ENCODE data around the gene HCRTR1. TPM values are rescaled to one million over a fixed set of nuclear protein-coding genes. Genes with fewer than 3 reads are reported as not detected.

The HCRTR1 gene
- total RNA-seq, 1 experiment from 2014 or later, result not detected

DNA sequence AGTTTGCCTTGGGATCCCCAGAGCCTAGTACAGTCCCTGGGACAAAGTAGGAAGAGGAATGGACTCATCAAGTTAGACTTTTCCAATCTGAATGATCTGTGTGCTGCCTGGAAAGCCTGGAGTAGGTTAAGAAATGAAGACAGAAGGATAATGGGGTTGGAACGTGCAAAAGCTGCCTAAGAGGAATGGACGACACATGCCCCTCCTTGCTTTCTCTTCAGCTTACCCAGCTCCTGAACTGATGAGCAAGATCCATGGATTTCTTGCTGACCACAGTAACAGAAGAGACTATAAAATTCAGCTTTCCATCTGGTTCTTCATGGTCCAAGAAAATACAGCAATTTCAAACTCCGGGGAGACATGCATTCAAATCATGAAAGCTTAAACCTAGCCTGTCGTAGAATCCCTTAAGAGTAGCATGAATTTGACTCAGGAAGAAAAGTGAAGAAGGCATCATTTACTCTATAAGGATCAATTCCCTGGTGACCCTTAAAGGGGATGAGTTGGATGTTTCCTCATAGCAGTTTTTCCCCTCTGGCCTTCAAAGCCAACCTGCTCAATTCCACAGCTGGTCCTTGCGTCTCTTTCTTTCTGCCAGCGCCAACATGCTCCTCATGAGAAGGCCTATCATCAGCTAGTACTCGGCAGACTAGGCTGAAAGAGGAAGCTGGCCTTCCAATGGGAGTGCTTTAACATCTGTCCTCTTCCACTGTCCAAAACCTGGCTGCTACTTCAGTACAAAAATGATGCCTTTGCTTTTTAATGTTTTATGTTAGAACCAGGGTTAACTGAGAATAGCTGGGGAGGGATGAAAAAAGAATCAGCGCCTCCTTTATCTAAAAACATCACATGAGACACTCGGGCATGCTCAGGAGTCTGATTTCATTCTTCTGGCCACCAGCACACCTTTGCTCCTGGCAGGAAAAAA is 32.9 kb downstream of the HCRTR1 start:
- no peaks in the 10 kb centered on the region for H3K9me3 ChIP-seq (ENCODE audit: insufficient read depth, low read depth)
- CTCF ChIA-PET, result no interaction called here

DNA sequence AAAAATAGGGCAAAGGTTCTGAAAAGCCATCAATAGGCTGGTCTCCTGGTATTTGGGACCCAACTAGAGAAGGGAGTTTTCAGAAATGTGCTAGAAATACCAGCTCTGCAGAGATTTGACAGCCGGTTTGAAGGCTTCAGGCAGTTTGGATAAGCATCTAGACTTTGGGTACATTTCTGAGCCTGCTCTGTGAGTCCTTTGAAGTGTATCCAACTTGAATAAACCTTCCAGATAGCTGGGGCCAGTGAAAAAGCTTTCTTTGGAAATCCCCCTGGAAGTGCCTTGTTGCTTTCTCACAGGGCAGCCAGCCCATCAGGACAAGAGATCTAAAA is 33.6 kb downstream of the HCRTR1 start:
- Histone ChIP-seq H3K36me3 (ENCODE audit: low read depth) (no peaks in the 10 kb centered on the region), H3K9me3 (ENCODE audit: insufficient read depth, low read depth) (no peaks in the 10 kb centered on the region), H3K27ac (no peak overlapping the region), H3F3A (ENCODE audit: insufficient read depth, low read depth) (peaks cover 27% of the 10 kb centered on the region), H3K4me2 (no peak overlapping the region), H3K9me2 (ENCODE audit: insufficient read depth) (no peaks in the 10 kb centered on the region), H3K79me2 (ENCODE audit: low read depth) (peaks cover 3% of the 10 kb centered on the region; the same call in 1 of the 2 replicates), H3K4me1 (replicated peaks; ENCODE audit: insufficient read depth) (peaks cover 10% of the 10 kb centered on the region; the same call in 1 of the 2 replicates), H3K4me3 (no peak overlapping the region), H3K27me3 (ENCODE audit: insufficient read depth, low read depth) (no peaks in the 10 kb centered on the region), H2AFZ (no peak overlapping the region), H4K20me1 (ENCODE audit: insufficient read depth) (no peaks in the 10 kb centered on the region)
- CTCF ChIA-PET, result no interaction called here
- DNase-seq, result peak in 1 of 2 experiments; percentile 78
- intact Hi-C loops (cut with micrococcal nuclease; ENCODE audit: unreplicated experiment), result no loop called here
- POLR2A ChIA-PET (ENCODE audit: unreplicated experiment), result interaction anchor here (0.6 kb wide), 2 partner anchors 39 to 509 kb away, joined by 3 to 4 read pairs; no protein-coding TSS in a partner anchor
- TF ChIP-seq, protein P1, sequence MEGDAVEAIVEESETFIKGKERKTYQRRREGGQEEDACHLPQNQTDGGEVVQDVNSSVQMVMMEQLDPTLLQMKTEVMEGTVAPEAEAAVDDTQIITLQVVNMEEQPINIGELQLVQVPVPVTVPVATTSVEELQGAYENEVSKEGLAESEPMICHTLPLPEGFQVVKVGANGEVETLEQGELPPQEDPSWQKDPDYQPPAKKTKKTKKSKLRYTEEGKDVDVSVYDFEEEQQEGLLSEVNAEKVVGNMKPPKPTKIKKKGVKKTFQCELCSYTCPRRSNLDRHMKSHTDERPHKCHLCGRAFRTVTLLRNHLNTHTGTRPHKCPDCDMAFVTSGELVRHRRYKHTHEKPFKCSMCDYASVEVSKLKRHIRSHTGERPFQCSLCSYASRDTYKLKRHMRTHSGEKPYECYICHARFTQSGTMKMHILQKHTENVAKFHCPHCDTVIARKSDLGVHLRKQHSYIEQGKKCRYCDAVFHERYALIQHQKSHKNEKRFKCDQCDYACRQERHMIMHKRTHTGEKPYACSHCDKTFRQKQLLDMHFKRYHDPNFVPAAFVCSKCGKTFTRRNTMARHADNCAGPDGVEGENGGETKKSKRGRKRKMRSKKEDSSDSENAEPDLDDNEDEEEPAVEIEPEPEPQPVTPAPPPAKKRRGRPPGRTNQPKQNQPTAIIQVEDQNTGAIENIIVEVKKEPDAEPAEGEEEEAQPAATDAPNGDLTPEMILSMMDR (conservative IDR thresholded peaks at IDR 0.05), result no peak
- TF ChIP-seq EZH2 (IDR thresholded peaks at IDR 0.05; ENCODE audit: low read depth), result no peak
- BruUV-seq (replicated peaks), result no TSS peak

More for the DNA sequence above, 32.9 kb downstream of the HCRTR1 start:
- TF ChIP-seq, protein P1 (conservative IDR thresholded peaks at IDR 0.05), result no peak
- TF ChIP-seq EZH2 (IDR thresholded peaks at IDR 0.05; ENCODE audit: low read depth), result no peak
- intact Hi-C loops (cut with micrococcal nuclease; ENCODE audit: unreplicated experiment), result no loop called here
- BruUV-seq (replicated peaks), result no TSS peak
- Histone ChIP-seq H4K20me1 (ENCODE audit: insufficient read depth) (no peaks in the 10 kb centered on the region), H3K79me2 (ENCODE audit: low read depth) (peaks cover 10% of the 10 kb centered on the region; the same call in 1 of the 2 replicates), H3K4me1 (replicated peaks; ENCODE audit: insufficient read depth) (peaks cover 15% of the 10 kb centered on the region), H2AFZ (no peak overlapping the region), H3K4me2 (no peak overlapping the region), H3K4me3 (no peak overlapping the region), H3K9me2 (ENCODE audit: insufficient read depth) (no peaks in the 10 kb centered on the region), H3K27ac (no peak overlapping the region), H3F3A (ENCODE audit: insufficient read depth, low read depth) (peaks cover 33% of the 10 kb centered on the region), H3K27me3 (ENCODE audit: insufficient read depth, low read depth) (no peaks in the 10 kb centered on the region), H3K36me3 (ENCODE audit: low read depth) (no peaks in the 10 kb centered on the region)
- DNase-seq, result no peak
- POLR2A ChIA-PET (ENCODE audit: unreplicated experiment), result interaction anchor here (0.6 kb wide), 1 partner anchor 40 kb away, joined by 3 read pairs; no protein-coding TSS in a partner anchor

DNA sequence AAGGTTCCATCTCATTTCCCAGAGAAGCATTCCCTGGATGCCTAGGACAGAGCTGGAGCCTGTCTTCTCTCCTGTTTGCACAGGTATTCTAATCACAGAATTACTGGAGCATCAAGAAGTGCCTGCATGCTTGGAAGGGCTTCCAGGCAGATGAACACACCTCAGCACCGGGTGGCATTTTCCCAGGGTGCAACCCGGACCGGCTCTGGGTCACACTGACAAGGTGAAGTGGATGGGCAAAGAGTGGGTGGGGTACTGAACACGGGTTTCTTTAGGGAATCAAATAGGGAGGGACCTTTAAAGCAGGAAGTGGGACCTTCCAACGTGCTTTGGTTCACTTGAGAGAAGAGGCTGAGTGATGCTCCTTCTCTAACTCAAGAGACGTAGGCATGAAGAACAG is 34.3 kb downstream of the HCRTR1 start:
- no peak for TF ChIP-seq EZH2 (IDR thresholded peaks at IDR 0.05; ENCODE audit: low read depth)
- TF ChIP-seq, protein P1 (conservative IDR thresholded peaks at IDR 0.05), result no peak
- peaks cover 10% of the 10 kb centered on the region; the same call in 1 of the 2 replicates for H3K4me1 ChIP-seq (replicated peaks; ENCODE audit: insufficient read depth)
- H3K9me2 ChIP-seq (ENCODE audit: insufficient read depth), result no peaks in the 10 kb centered on the region
- H3K27ac ChIP-seq, result no peak overlapping the region
- no peaks in the 10 kb centered on the region for H3K27me3 ChIP-seq (ENCODE audit: insufficient read depth, low read depth)
- H3K79me2 ChIP-seq (ENCODE audit: low read depth), result no peaks in the 10 kb centered on the region
- H3K36me3 ChIP-seq (ENCODE audit: low read depth), result no peaks in the 10 kb centered on the region
- DNase-seq, result no peak
- intact Hi-C loops (cut with micrococcal nuclease; ENCODE audit: unreplicated experiment), result no loop called here
- no peaks in the 10 kb centered on the region for H3K9me3 ChIP-seq (ENCODE audit: insufficient read depth, low read depth)
- BruUV-seq (replicated peaks), result no TSS peak
- H3F3A ChIP-seq (ENCODE audit: insufficient read depth, low read depth), result peaks cover 20% of the 10 kb centered on the region; the same call in 1 of the 2 replicates
- ChIA-PET POLR2A (ENCODE audit: unreplicated experiment) (interaction anchor here (0.6 kb wide), 1 partner anchor 509 kb away, joined by 4 read pairs; no protein-coding TSS in a partner anchor), CTCF (no interaction called here)
- no peak overlapping the region for H3K4me2 ChIP-seq
- no peak overlapping the region for H3K4me3 ChIP-seq
- H4K20me1 ChIP-seq (ENCODE audit: insufficient read depth), result no peaks in the 10 kb centered on the region
- no peak overlapping the region for H2AFZ ChIP-seq
